OCI-LY3 (cell line): ENCODE measurements around the gene KRTAP6-2.

Experiments
- H2AFZ ChIP-seq: fragments of 200-600, 300-600 bp; shearing (Covaris generic); 2 replicates; pipeline ENCODE4 v1.6.0; 2014; ENCODE audit warnings: antibody characterized with exemption, low read depth, low read length
- H3K27ac ChIP-seq: fragments of 200-600, 300-600 bp; sonication (generic); 2 replicates; pipeline ENCODE4 v1.5.1; 2014; ENCODE audit warnings: mild to moderate bottlenecking, low read length, moderate library complexity, mixed read lengths
- H3K27me3 ChIP-seq: fragments of 200-600, 300-600 bp; sonication (generic); 2 replicates; pipeline ENCODE4 v1.6.1; 2014; ENCODE audit warnings: low read depth, low read length, mixed read lengths
- H3K36me3 ChIP-seq: fragments of 200-600, 300-600 bp; sonication (generic); replicated peaks from 2 replicates; pipeline ENCODE3; 2014; ENCODE audit warnings: low read depth, low read length, mixed read lengths
- H3K4me1 ChIP-seq: fragments of 300-600, 200-600 bp; sonication (generic); 2 replicates; pipeline ENCODE4 v1.6.1; 2014; ENCODE audit warnings: low read length, mixed read lengths
- H3K4me2 ChIP-seq: fragments of 200-600, 300-600 bp; sonication (generic); 2 replicates; pipeline ENCODE4 v1.6.1; 2014; ENCODE audit warnings: low read length, mixed read lengths
- H3K4me3 ChIP-seq: fragments of 300-600, 200-600 bp; sonication (generic); 2 replicates; pipeline ENCODE4 v1.5.1; 2014; ENCODE audit warnings: antibody characterized with exemption, mild to moderate bottlenecking, low read length, moderate library complexity
- H3K79me2 ChIP-seq: fragments of 300-600, 200-600 bp; shearing (Covaris generic); 2 replicates; pipeline ENCODE4 v1.6.1; 2014; ENCODE audit warnings: mild to moderate bottlenecking, low read length, mixed read lengths
- H3K9ac ChIP-seq: fragments of 300-600, 200-600 bp; shearing (Covaris generic); 2 replicates; pipeline ENCODE4 v1.6.0; 2014; ENCODE audit warnings: mild to moderate bottlenecking, low read length, moderate library complexity
- H3K9me3 ChIP-seq: fragments of 200-600, 300-600 bp; shearing (Covaris generic); 2 replicates; pipeline ENCODE4 v1.6.1; 2014; ENCODE audit warnings: low read length, mixed read lengths; ENCODE audit not compliant: insufficient read depth
- H4K20me1 ChIP-seq: fragments of 200-600, 300-600 bp; sonication (generic); 2 replicates; pipeline ENCODE4 v1.6.1; 2016; ENCODE audit warnings: low read length, mixed read lengths; ENCODE audit not compliant: insufficient read depth
- EZH2phosphoT487 ChIP-seq: fragments of 200-600 bp; shearing (Covaris generic); IDR thresholded peaks from 2 replicates; pipeline ENCODE4 v1.6.1; 2018; ENCODE audit warnings: antibody characterized with exemption, mixed run types, low read depth
- TF ChIP-seq, protein P1 (sequence below): fragments of 200-600, 300-600 bp; sonication (generic); IDR thresholded peaks from 2 replicates; pipeline ENCODE4 v1.5.1; 2014; ENCODE audit warnings: antibody characterized with exemption, low read length, low read depth

KRTAP6-2 gene

DNA sequence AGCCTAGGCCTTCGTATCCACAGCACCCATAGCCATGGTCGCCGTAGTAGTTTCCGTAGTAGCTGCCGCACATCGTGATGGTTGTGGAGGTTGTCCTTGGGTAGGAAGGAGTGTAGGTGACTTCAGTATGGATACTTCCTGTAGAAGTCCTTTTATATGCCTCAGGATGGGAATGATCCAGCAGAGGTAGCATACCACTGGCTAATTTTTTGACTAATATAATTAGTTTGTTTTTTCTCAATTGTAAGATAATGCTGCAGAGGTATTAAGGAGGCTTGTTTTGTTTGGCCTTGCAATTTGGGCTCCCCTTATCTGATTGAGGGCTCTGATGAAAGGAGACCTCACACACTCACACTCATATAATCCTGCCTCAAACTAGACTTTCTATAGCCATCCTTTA is at the start of gene KRTAP6-2:
Gene KRTAP6-2, minus strand, starts transcription at position 101 of the 400 bp plus-strand sequence. Its CDS starts 28 bp downstream, at position 73.
- no peaks in the 10 kb centered on the region for H3K9me3 ChIP-seq
- TF ChIP-seq EZH2phosphoT487, result no peak
- TF ChIP-seq, protein P1, sequence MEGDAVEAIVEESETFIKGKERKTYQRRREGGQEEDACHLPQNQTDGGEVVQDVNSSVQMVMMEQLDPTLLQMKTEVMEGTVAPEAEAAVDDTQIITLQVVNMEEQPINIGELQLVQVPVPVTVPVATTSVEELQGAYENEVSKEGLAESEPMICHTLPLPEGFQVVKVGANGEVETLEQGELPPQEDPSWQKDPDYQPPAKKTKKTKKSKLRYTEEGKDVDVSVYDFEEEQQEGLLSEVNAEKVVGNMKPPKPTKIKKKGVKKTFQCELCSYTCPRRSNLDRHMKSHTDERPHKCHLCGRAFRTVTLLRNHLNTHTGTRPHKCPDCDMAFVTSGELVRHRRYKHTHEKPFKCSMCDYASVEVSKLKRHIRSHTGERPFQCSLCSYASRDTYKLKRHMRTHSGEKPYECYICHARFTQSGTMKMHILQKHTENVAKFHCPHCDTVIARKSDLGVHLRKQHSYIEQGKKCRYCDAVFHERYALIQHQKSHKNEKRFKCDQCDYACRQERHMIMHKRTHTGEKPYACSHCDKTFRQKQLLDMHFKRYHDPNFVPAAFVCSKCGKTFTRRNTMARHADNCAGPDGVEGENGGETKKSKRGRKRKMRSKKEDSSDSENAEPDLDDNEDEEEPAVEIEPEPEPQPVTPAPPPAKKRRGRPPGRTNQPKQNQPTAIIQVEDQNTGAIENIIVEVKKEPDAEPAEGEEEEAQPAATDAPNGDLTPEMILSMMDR, result no peak

GRCh38 chr21:30646904-30647414 is 48.3 kb upstream of the KRTAP6-2 start:
- Histone ChIP-seq H3K36me3 (no peaks in the 10 kb centered on the region), H3K9ac (no peak overlapping the region), H4K20me1 (no peaks in the 10 kb centered on the region), H3K4me2 (no peak overlapping the region), H3K27ac (no peak overlapping the region), H3K27me3 (no peaks in the 10 kb centered on the region), H3K4me1 (no peaks in the 10 kb centered on the region), H2AFZ (no peak overlapping the region), H3K79me2 (no peaks in the 10 kb centered on the region), H3K9me3 (no peaks in the 10 kb centered on the region), H3K4me3 (no peak overlapping the region)
- TF ChIP-seq, protein P1, result no peak
- no peak for TF ChIP-seq EZH2phosphoT487

More for the DNA sequence above, at the start of gene KRTAP6-2:
- H3K4me2 ChIP-seq, result no peak within 1 kb of the TSS
- no peak within 1 kb of the TSS for H2AFZ ChIP-seq
- H4K20me1 ChIP-seq, result no peaks in the 10 kb centered on the region
- H3K4me3 ChIP-seq, result no peak within 1 kb of the TSS
- H3K36me3 ChIP-seq, result no peaks in the 10 kb centered on the region
- no peaks in the 10 kb centered on the region for H3K4me1 ChIP-seq
- H3K79me2 ChIP-seq, result no peaks in the 10 kb centered on the region
- H3K27ac ChIP-seq, result no peak within 1 kb of the TSS
- H3K27me3 ChIP-seq, result no peaks in the 10 kb centered on the region
- H3K9ac ChIP-seq, result no peak within 1 kb of the TSS

- Histone ChIP-seq H3K4me1 (no peaks in the 10 kb centered on the region), H3K36me3 (no peaks in the 10 kb centered on the region), H3K9me3 (no peaks in the 10 kb centered on the region), H3K4me2 (no peak within 1 kb of the TSS), H3K27me3 (no peaks in the 10 kb centered on the region), H4K20me1 (no peaks in the 10 kb centered on the region), H3K27ac (no peak within 1 kb of the TSS), H3K9ac (no peak within 1 kb of the TSS), H2AFZ (no peak within 1 kb of the TSS), H3K4me3 (no peak within 1 kb of the TSS), H3K79me2 (no peaks in the 10 kb centered on the region)
- TF ChIP-seq, protein P1, result no peak
- TF ChIP-seq EZH2phosphoT487, result no peak
Measured at GRCh38 chr21:30642564-30642963, 43.9 kb upstream of the KRTAP6-2 start, which contains the start of gene KRTAP20-3. Gene KRTAP20-3 (plus strand): TSS chr21:30642864.

- Histone ChIP-seq H4K20me1 (no peaks in the 10 kb centered on the region), H3K9me3 (no peaks in the 10 kb centered on the region), H3K27me3 (no peaks in the 10 kb centered on the region), H3K36me3 (no peaks in the 10 kb centered on the region), H3K4me3 (no peak overlapping the region), H3K27ac (no peak overlapping the region), H3K4me2 (no peak overlapping the region), H3K9ac (no peak overlapping the region), H3K79me2 (no peaks in the 10 kb centered on the region), H3K4me1 (no peaks in the 10 kb centered on the region), H2AFZ (no peak overlapping the region)
- TF ChIP-seq, protein P1, result no peak
- no peak for TF ChIP-seq EZH2phosphoT487
Measured at GRCh38 chr21:30638686-30639085, 40.0 kb upstream of the KRTAP6-2 start.
